GM18511 (cell line): ENCODE data around the gene C2orf42.
A peak's percentile ranks its signal among the peaks of the same experiment; 100 is the strongest.
"Not testable (repeated sequence)": the region's sequence is repeated elsewhere in the genome, so short reads cannot be mapped to it uniquely, and the experiment has no call there.

Experiments
- ATAC-seq: cut with Tn5 transposase; IDR thresholded peaks from one replicate; pipeline ENCODE4 v1.9.1; 2021; ENCODE audit warnings: mild to moderate bottlenecking, moderate library complexity; ENCODE audit not compliant: unreplicated experiment

C2orf42 gene

GRCh38 chr2:70181363-70181956, 9.4 kb downstream of the C2orf42 start:
- no peak for ATAC-seq

DNA sequence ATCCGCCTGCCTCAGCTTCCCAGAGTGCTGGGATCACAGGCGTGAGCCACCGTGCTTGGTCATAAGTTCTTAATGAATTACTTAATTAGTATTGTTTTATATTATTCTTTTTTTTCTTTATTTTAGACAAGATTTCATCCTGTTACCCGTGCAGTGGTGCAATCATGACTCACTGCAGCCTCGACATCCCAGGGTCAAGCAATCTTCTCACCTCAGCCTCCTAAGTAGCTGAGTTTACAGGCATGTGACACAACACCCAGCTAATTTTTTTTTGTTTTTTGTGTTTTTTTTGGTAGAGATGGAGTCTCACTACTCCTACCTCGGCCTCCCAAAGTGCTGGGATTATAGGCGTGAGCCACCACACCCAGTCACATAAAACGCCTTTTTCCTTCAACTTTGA, 17.3 kb downstream of the C2orf42 start:
- ATAC-seq, result no peak

DNA sequence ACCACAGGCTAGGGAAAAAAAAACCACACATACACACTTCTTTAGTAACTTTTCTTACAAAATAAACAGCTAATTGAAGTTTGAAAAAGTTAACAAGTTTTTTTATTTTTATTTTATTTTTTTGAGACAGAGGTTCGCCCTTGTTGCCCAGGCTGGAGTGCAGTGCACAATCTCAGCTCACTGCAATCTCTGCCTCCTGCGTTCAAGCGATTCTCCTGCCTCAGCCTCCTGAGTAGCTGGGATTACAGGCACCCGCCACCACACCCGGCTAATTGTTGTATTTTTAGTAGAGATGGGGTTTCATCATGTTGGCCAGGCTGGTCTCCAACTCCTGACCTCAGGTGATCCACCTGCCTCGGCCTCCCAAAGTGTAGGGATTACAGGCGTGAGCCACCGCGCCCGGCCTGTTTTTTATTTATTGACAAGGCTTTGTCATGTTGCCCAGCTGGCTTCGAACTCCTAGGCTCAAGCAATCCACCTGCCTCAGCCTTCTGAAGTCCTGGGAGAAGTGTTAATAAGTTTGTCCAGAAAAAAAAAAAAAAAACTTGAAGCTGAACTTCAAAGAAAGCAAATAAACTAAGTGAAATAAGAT, 21.1 kb downstream of the C2orf42 start:
- ATAC-seq, result not testable (repeated sequence)

- peak; percentile 95 for ATAC-seq
Observed at GRCh38 chr2:70161069-70161534, 29.7 kb downstream of the C2orf42 start.

DNA sequence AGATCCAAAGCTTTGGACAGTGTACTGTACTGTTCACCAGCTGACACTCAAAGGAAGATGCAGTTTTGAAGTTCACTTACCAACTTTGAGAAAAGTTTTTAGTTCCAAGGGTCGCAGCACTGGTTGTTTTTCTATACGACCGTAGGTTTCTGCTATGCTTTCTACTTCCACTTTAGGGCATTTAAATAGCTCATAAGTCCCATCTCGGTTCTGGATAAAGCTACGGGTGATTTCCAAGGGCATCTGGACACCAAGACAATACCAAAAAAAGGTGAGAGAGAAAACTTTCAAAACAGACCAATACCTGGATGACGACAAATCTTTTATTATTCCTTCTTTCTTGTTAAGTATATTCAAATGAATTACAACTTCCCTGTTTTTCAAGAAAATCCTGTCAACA, 30.3 kb downstream of the C2orf42 start:
- ATAC-seq, result no peak

- not testable (repeated sequence) for ATAC-seq
Observed at GRCh38 chr2:70149130-70149686, 41.6 kb downstream of the C2orf42 start.

DNA sequence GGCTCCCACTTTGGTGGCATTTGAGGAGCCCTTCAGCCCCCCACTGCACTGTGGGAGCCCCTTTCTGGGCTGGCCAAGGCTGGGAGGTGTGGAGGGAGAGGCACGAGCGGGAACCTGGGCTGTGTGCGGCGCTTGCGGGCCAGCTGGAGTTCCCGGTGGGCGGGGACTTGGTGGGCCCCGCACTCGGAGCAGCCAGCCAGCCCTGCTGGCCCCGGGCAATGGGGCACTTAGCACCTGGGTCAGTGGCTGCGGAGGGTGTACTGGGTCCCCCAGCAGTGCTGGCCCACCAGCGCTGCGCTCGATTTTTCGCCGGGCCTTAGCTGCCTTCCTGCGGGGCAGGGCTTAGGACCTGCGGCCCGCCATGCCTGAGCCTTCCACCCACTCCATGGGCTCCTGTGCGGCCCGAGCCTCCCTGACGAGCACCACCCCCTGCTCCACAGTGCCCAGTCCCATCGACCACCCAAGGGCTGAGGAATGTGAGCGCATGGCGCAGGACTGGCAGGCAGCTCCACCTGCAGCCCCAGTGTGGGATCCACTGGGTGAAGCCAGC, 42.5 kb downstream of the C2orf42 start:
- not testable (repeated sequence) for ATAC-seq

DNA sequence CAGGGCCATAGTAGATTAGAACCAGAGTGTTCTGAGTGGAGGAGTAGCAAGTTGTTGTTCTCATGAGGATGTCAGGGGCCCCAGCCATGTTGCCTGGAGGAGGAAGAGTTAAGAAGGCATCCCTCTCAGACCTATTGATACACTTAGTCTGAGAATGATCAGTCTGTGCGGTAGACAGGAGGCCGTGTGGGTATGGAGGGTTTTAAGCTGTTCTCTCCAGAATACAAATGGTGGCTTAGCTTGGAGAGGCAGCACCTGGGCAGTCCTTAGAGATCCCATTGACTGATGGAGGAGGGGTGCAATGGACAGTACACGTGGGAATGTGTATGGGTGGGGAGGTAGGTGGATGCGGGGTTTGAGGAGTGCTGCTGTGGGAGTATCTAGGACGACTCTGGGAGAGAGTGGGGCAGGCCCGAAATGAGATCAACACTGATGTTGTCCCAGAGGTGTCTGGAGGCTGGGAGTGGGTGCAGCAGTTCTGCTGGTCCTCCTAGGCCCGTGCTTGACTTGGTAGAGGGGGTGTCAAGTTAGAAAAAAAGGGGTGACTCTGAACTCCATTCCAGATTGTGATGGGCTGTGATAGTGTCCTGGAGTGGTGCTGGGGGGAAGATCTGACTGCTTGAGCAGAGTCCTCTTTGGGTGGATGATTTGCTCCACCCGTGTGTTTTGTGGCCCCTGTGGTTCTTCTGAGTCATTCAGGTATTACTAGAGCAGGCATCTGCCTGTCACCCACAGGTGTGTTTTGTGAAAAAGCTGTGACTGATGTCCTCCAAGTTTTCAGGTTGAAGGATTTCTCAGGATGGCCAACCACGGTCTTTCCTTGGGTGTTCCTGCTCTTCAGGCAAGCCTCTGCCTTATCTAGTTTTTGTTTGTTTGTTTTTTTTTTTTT, 44.7 kb downstream of the C2orf42 start:
- ATAC-seq, result no peak

DNA sequence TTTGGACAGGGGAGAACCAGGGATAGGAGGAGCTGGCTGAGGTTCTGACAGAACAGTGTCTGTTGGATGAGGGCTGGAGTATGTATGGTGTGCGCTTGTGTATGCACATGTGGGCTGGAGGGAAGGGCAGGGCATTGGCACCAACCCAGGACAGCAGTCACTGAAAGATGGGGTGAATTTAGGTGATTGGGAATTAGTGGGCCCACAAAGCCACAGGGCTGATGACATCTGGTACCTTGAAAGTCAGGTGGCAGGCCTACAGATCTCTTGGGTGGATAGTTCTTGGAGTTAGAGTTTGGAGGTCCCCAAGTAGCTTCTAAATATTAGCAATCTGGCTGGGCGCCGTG, 45.7 kb downstream of the C2orf42 start:
- ATAC-seq, result no peak

GRCh38 chr2:70144443-70145143, 46.2 kb downstream of the C2orf42 start:
- ATAC-seq, result no peak

DNA sequence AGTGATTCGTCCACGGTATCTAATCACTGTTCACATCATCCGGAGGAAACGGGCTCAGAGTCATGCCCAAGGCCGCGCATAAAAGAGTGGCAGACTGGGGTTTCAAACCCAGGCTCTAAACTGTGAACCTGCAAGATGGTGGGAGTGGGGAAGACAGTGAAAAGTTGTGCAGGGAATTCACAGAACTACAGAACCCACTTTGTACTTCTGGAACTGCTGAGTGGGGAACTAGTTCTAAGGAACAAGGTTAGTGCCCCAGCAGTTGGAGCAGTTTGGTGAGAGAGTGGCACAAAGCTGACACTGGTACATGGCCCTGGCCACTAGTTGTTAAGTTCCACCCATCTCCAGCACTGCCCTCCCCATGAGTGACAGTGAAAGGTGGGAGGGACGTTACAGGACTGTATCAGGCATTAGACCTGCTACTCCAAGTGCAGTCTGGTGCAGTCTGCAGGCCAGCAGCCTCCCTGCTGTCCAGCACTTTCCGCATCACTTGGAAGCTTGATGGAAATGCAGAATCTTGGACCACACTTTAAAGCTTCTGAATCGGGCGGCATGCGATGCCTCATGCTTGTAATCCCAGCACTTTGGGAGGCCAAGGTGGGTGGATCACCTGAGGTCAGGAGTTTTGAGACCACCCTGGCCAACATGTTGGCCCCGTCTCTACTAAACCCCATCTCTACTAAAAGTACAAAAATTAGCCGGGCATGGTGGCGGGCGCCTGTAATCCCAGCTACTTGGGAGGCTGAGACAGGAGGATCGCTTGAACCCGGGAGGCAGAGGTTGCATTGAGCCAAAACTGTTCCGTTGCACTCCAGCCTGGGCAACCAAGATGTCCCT, 47.3 kb downstream of the C2orf42 start:
- ATAC-seq, result no peak

DNA sequence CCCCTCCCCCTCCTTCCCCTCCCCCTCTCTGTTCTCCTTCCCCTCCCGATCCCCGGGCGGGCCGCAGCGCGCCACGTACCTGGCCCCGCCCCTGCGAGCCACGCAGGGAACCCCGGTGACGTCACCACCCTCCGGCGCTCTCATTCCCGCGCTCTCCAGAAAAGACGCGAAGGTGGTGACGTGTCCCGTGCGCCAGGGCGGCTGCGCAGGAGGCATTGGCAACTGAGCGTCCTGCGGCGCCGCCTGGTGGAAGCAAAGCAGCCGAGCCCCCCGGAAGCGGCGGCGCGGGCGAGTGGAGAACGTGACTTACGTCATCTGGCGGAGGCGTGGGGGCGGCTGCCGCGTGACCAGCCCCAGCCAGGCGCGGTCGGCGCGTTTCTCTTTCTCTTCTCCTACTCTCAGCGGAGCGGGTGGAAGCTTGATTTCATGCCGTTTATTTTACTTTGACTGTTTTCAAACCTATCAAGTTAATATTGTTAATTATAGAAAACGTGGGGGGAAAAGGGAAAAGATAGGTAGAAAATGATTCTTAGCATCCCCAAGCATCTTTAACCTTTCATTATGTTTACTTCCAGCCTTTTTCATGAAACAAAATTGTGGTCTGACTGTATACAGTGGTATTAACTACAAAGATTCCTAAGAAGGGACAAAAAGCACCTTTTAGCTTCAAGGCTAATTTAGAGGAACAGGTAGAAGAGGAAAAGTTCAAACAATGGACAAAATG, 48.1 kb downstream of the C2orf42 start:
- peak; percentile 62 for ATAC-seq

- ATAC-seq, result peak; percentile 40
Observed at GRCh38 chr2:70141902-70142589, 48.8 kb downstream of the C2orf42 start.

GRCh38 chr2:70141212-70141901, 49.5 kb downstream of the C2orf42 start:
- ATAC-seq, result peak; percentile 57

DNA sequence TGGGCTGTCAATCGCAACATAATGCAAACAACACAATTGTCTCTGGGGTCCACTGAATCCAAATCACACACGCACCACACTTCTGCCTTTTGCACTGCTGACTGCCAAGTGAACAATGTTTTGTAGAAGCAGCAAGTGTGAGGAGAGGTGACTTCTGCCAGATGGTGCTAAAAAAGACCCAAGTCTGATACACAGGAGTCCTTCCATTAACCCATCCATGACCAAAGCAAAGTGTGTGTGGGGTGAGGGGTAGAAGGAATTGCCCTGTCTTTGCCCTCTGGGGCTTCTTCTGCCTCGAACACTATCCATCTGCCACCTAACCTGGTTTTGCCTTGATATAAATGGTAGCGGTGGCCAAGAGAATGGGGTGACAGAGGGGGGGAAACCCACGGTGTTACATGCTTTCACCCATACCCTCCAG, 50.0 kb downstream of the C2orf42 start:
- no peak for ATAC-seq

GRCh38 chr2:70134323-70134983, 56.4 kb downstream of the C2orf42 start:
- ATAC-seq, result peak; percentile 24
